H1 (cell line): ENCODE data around the gene LCE3E. TPM values are rescaled to one million over a fixed set of nuclear protein-coding genes. Genes with fewer than 3 reads are reported as not detected.

Experiments used
- CTCF ChIA-PET: fragments of 300-600 bp; sonication (Branson Sonifier 250); formaldehyde crosslinking; loops from one replicate; lab custom pipeline; 2021; ENCODE audit not compliant: partially characterized antibody; lab: Charles Lee
- POLR2A ChIA-PET: fragments of 300-600 bp; sonication (Branson Sonifier 250); formaldehyde crosslinking; loops from one replicate; lab custom pipeline; 2021; ENCODE audit warnings: inconsistent platforms; ENCODE audit not compliant: partially characterized antibody; lab: Charles Lee
- DNase-seq, 2 experiments: peaks; one replicate each; pipeline versions ENCODE4 v3.0.0 to v3.0.0-alpha.2; 2010 to 2022; ENCODE audit warnings: low spot score in 2 of 2, low read depth in 1 of 2, mixed read lengths in 1 of 2
- FAIRE-seq: peaks from 2 replicates; lab custom pipeline; 2011; peaks lifted over from hg19 to GRCh38; lab: Jason Lieb, UNC
- H2AFZ ChIP-seq: 2 replicates; pipeline ENCODE4 v1.8.1; 2012; ENCODE audit warnings: low read length, inconsistent platforms
- H2AK5ac ChIP-seq: 2 replicates; pipeline ENCODE4 v1.6.1; 2013; ENCODE audit warnings: low read depth, low read length
- H2BK120ac ChIP-seq: replicated peaks from 2 replicates; pipeline ENCODE3; 2013; ENCODE audit warnings: low read depth, low read length, inconsistent platforms
- H2BK12ac ChIP-seq: 2 replicates; pipeline ENCODE4 v1.6.1; 2013; ENCODE audit warnings: low read depth, low read length
- H2BK15ac ChIP-seq: 2 replicates; pipeline ENCODE4 v1.6.1; 2013; ENCODE audit warnings: low read length
- H2BK20ac ChIP-seq: 2 replicates; pipeline ENCODE4 v1.6.1; 2013; ENCODE audit warnings: low read length
- H2BK5ac ChIP-seq: 2 replicates; pipeline ENCODE4 v1.6.1; 2013; ENCODE audit warnings: low read depth, low read length
- H3K14ac ChIP-seq: 2 replicates; pipeline ENCODE4 v1.6.1; 2013; ENCODE audit warnings: inconsistent platforms; ENCODE audit not compliant: insufficient read length
- H3K18ac ChIP-seq: 2 replicates; pipeline ENCODE4 v1.6.1; 2013; ENCODE audit warnings: low read length; ENCODE audit errors: extremely low read depth
- H3K23ac ChIP-seq: 2 replicates; pipeline ENCODE4 v1.6.1; 2013; ENCODE audit warnings: inconsistent platforms; ENCODE audit not compliant: insufficient read length
- H3K23me2 ChIP-seq: 2 replicates; pipeline ENCODE4 v1.6.1; 2013; ENCODE audit warnings: low read depth, low read length
- H3K27ac ChIP-seq: 2 replicates; pipeline ENCODE4 v1.6.1; 2011; ENCODE audit warnings: low read depth, low read length, inconsistent platforms
- H3K27me3 ChIP-seq, 4 experiments: replicated peaks in 1 of 4; 1 replicate in 1 of 4; 2 replicates in 3 of 4; pipeline versions ENCODE4 v1.6.1 to v1.8.1; 2011 to 2013; ENCODE audit warnings: low read length in 3 of 4, mild to moderate bottlenecking in 3 of 4, inconsistent platforms in 2 of 4, mixed read lengths in 2 of 4, moderate library complexity in 1 of 4; ENCODE audit not compliant: control insufficient read depth in 3 of 4, insufficient read depth in 3 of 4; ENCODE audit errors: extremely low read depth in 1 of 4
- H3K36me3 ChIP-seq, 4 experiments: 2 replicates each; pipeline versions ENCODE4 v1.6.1 to v1.8.1; 2011 to 2013; ENCODE audit warnings: mild to moderate bottlenecking in 4 of 4, low read length in 3 of 4, moderate library complexity in 2 of 4, control low read depth in 1 of 4, inconsistent platforms in 1 of 4; ENCODE audit not compliant: insufficient read depth in 4 of 4, control insufficient read depth in 2 of 4
- H3K4ac ChIP-seq: replicated peaks from 2 replicates; pipeline ENCODE3; 2013; ENCODE audit warnings: low read length, low read depth, mixed read lengths, inconsistent platforms; ENCODE audit not compliant: insufficient read length
- H3K4me1 ChIP-seq, 4 experiments: replicated peaks in 1 of 4; 1 replicate in 1 of 4; 2 replicates in 3 of 4; pipeline versions ENCODE4 v1.6.1 to v1.8.1; 2011 to 2013; ENCODE audit warnings: low read length in 3 of 4, inconsistent platforms in 2 of 4, mixed read lengths in 1 of 4; ENCODE audit not compliant: insufficient read depth in 4 of 4, control insufficient read depth in 3 of 4
- H3K4me2 ChIP-seq, 2 experiments: 2 replicates each; pipeline versions ENCODE4 v1.6.1 to v1.8.1; 2011 to 2013; ENCODE audit warnings: low read depth in 2 of 2, low read length in 2 of 2, control low read depth in 1 of 2, inconsistent platforms in 1 of 2, mild to moderate bottlenecking in 1 of 2; ENCODE audit not compliant: insufficient read depth in 1 of 2
- H3K4me3 ChIP-seq, 4 experiments: fragments of 200-600, 300-600 bp in 1 of 4; sonication (generic), shearing (Covaris generic), sonication (Bioruptor Twin) in 1 of 4; 2 replicates each; pipeline versions ENCODE4 v1.5.1 to v1.8.1; 2011 to 2016; ENCODE audit warnings: low read length in 4 of 4, low read depth in 3 of 4, control low read depth in 2 of 4, inconsistent platforms in 2 of 4, mild to moderate bottlenecking in 2 of 4, mixed read lengths in 1 of 4, moderate library complexity in 1 of 4; ENCODE audit not compliant: insufficient read depth in 2 of 4; ENCODE audit errors: extremely low read depth in 1 of 4
- H3K56ac ChIP-seq: replicated peaks from 2 replicates; pipeline ENCODE3; 2013; ENCODE audit warnings: low read depth, mild to moderate bottlenecking, mixed read lengths, low read length, inconsistent platforms; ENCODE audit not compliant: insufficient read length
- H3K79me1 ChIP-seq: 2 replicates; pipeline ENCODE4 v1.6.1; 2013; ENCODE audit warnings: low read depth, low read length, control low read depth
- H3K79me2 ChIP-seq, 2 experiments: 2 replicates each; pipeline versions ENCODE4 v1.6.1 to v1.8.1; 2012 to 2013; ENCODE audit warnings: low read length in 2 of 2, mild to moderate bottlenecking in 2 of 2, inconsistent platforms in 1 of 2; ENCODE audit not compliant: insufficient read depth in 2 of 2, control insufficient read depth in 1 of 2
- H3K9ac ChIP-seq, 4 experiments: replicated peaks in 1 of 4; 1 replicate in 1 of 4; 2 replicates in 3 of 4; pipeline versions ENCODE4 v1.6.1 to v1.8.1; 2011 to 2013; ENCODE audit warnings: low read depth in 3 of 4, low read length in 3 of 4, control low read depth in 2 of 4, mild to moderate bottlenecking in 2 of 4, moderate library complexity in 2 of 4, inconsistent platforms in 1 of 4; ENCODE audit errors: extremely low read depth in 1 of 4
- H3K9me3 ChIP-seq, 2 experiments: 2 replicates each; pipeline versions ENCODE4 v1.6.1 to v1.8.1; 2012 to 2013; ENCODE audit warnings: mild to moderate bottlenecking in 2 of 2, moderate library complexity in 2 of 2, control low read depth in 1 of 2, inconsistent platforms in 1 of 2, low read depth in 1 of 2, low read length in 1 of 2, mixed read lengths in 1 of 2; ENCODE audit not compliant: insufficient read depth in 2 of 2
- H4K20me1 ChIP-seq, 2 experiments: replicated peaks in 1 of 2; 2 replicates each; pipeline versions ENCODE3 to v1.8.1; 2011 to 2013; ENCODE audit warnings: inconsistent platforms in 2 of 2, low read length in 2 of 2, mild to moderate bottlenecking in 1 of 2; ENCODE audit not compliant: insufficient read depth in 2 of 2, control insufficient read depth in 1 of 2
- H4K5ac ChIP-seq: 2 replicates; pipeline ENCODE4 v1.6.1; 2013; ENCODE audit warnings: low read length, low read depth, mixed read lengths, inconsistent platforms; ENCODE audit not compliant: insufficient read length
- H4K8ac ChIP-seq: 2 replicates; pipeline ENCODE4 v1.8.0; 2013; ENCODE audit warnings: mild to moderate bottlenecking, moderate library complexity, low read length, inconsistent platforms; ENCODE audit not compliant: insufficient read depth; ENCODE audit errors: extremely low read depth
- H4K91ac ChIP-seq: replicated peaks from 2 replicates; pipeline ENCODE3; 2013; ENCODE audit warnings: low read length, mixed read lengths, inconsistent platforms; ENCODE audit not compliant: insufficient read length
- ATF2 ChIP-seq: IDR thresholded peaks from 2 replicates; pipeline ENCODE4 v1.6.1; 2012; ENCODE audit warnings: low read length, inconsistent platforms
- EZH2 ChIP-seq: fragments of 200-600 bp; sonication (generic); IDR thresholded peaks from 2 replicates; pipeline ENCODE4 v1.7.1; 2012; ENCODE audit warnings: low read depth, mild to moderate bottlenecking, moderate library complexity, low read length, inconsistent platforms; ENCODE audit not compliant: severe bottlenecking
- FOSL1 ChIP-seq: IDR thresholded peaks from 2 replicates; pipeline ENCODE4 v1.6.1; 2011; ENCODE audit warnings: mild to moderate bottlenecking, low read depth, low read length, moderate library complexity; ENCODE audit not compliant: insufficient read depth
- KDM1A ChIP-seq: fragments of 200-600, 300-600 bp; sonication (generic); IDR thresholded peaks from 2 replicates; pipeline ENCODE4 v1.7.1; 2016; ENCODE audit warnings: mild to moderate bottlenecking, low read length, borderline replicate concordance
- KDM4A ChIP-seq: IDR thresholded peaks from one replicate; pipeline ENCODE4 v1.7.1; 2012; ENCODE audit warnings: low read depth, mild to moderate bottlenecking, moderate library complexity, low read length, inconsistent platforms; ENCODE audit not compliant: severe bottlenecking
- MAFK ChIP-seq: IDR thresholded peaks from 2 replicates; pipeline ENCODE4 v1.6.1; 2012; ENCODE audit warnings: low read depth, mild to moderate bottlenecking, improper control_type of control experiment, low read length
- SP2 ChIP-seq: IDR thresholded peaks from 2 replicates; pipeline ENCODE4 v1.6.1; 2012; ENCODE audit warnings: mild to moderate bottlenecking, low read length, inconsistent platforms
- WGBS, 2 experiments: shearing (Covaris generic) in 1 of 2; methylation state at CpG; one replicate each; pipeline versions ENCODE4 v1.1.6 to v1.1.7; 2013 to 2015; ENCODE audit warnings: low lambda C conversion rate in 2 of 2, mixed read lengths in 2 of 2, inconsistent platforms in 1 of 2, low coverage in 1 of 2, missing lambda C conversion rate in 1 of 2; ENCODE audit not compliant: insufficient replicate concordance in 2 of 2, insufficient coverage in 1 of 2, insufficient read length in 1 of 2; ENCODE audit errors: extremely low coverage in 1 of 2, missing lambda C conversion rate in 1 of 2; 5-methylcytosine and 5-hydroxymethylcytosine counted together
- polyA plus RNA-seq, 7 experiments: library from polyadenylated mRNA; depleted of rRNA in 3 of 7; stranded (reverse) in 5 of 7; unstranded in 2 of 7; fragments of >200 nt in 5 of 7; fragments of 200-250 nt in 2 of 7; gene quantifications; 1 replicate in 5 of 7; 2 replicates in 1 of 7; 4 replicates in 1 of 7; pipeline versions ENCODE4 v1.2.1 to v1.2.3, GENCODE V29; 2011 to 2013; ENCODE audit warnings: missing spikeins in 2 of 7, mixed read lengths in 2 of 7
- total RNA-seq: library from RNA; stranded (reverse); fragmentation: NEBNext Ultra II Directional; extraction: Animal tissue kit (Norgen Biotek cat#: 25700); gene quantifications from 2 replicates; pipeline ENCODE4 v1.2.1, GENCODE V29; 2021

The LCE3E gene
- total and polyA plus RNA-seq, 2 of the 8 experiments (the other 6 are each of a cell fraction or from before 2014, with no cell fraction given), result not detected

GRCh38 chr1:152577168-152577567 is 10.6 kb upstream of the LCE3E start:
- H2BK120ac ChIP-seq, result no peak overlapping the region
- H2AFZ ChIP-seq, result no peak overlapping the region
- no peak for FAIRE-seq

More at GRCh38 chr1:152577168-152577567, 10.6 kb upstream of the LCE3E start:
- no peak overlapping the region for H4K91ac ChIP-seq
- H3K4ac ChIP-seq, result no peak overlapping the region
- H3K4me2 ChIP-seq, result no peak overlapping the region
- H3K4me3 ChIP-seq, result no peak overlapping the region
- H2BK20ac ChIP-seq, result no peak overlapping the region
- ChIA-PET POLR2A (no interaction called here), CTCF (no interaction called here)
- TF ChIP-seq ATF2 (no peak), EZH2 (no peak), SP2 (no peak), MAFK (no peak), KDM1A (no peak), KDM4A (no peak), FOSL1 (no peak)
- H2AK5ac ChIP-seq, result no peak overlapping the region
- H2BK15ac ChIP-seq, result no peak overlapping the region
- H3K14ac ChIP-seq, result no peak overlapping the region
- no peak overlapping the region for H3K56ac ChIP-seq
- no peak overlapping the region for H2BK12ac ChIP-seq
- no peaks in the 10 kb centered on the region for H3K79me1 ChIP-seq
- H4K8ac ChIP-seq, result no peak overlapping the region
- H3K9me3 ChIP-seq, result peaks cover 65 to 84% of the 10 kb centered on the region in 2 experiments
- no peak overlapping the region for H2BK5ac ChIP-seq
- no peak for DNase-seq
- no peaks in the 10 kb centered on the region for H3K4me1 ChIP-seq
- no peaks in the 10 kb centered on the region for H4K20me1 ChIP-seq
- no peaks in the 10 kb centered on the region for H3K23me2 ChIP-seq
- H3K23ac ChIP-seq, result no peak overlapping the region
- no peak overlapping the region for H3K9ac ChIP-seq
- H3K36me3 ChIP-seq, result no peaks in the 10 kb centered on the region
- 89% methylated on average over 2 of the region's 2 CpGs; no CpG with 5 or more reads in 1 of the 2 experiments for WGBS, 2 experiments
- no peaks in the 10 kb centered on the region for H3K79me2 ChIP-seq
- no peak overlapping the region for H3K18ac ChIP-seq
- no peak overlapping the region for H4K5ac ChIP-seq
- no peak overlapping the region for H3K27ac ChIP-seq
- no peaks in the 10 kb centered on the region for H3K27me3 ChIP-seq
